ENCODE results near the gene EXOSC6. TPM values are rescaled to one million over a fixed set of nuclear protein-coding genes. Genes with fewer than 3 reads are reported as not detected.

EXOSC6 gene
- polyA plus RNA-seq, 1 donor from 2014 or later, result 56.6 TPM

GRCh38 chr16:70298988-70299938, 47.5 kb upstream of the EXOSC6 start, which contains the start of gene DDX19B:
DDX19B (plus strand) TSS chr16:70299186; CDS start chr16:70299298, 112 bp downstream.
- Histone ChIP-seq H2AFZ (ENCODE audit: low read depth, low read length) (peak within 1 kb of the TSS; percentile 95), H3K9me3 (ENCODE audit: low read length) (no peaks in the 10 kb centered on the region), H3F3A (ENCODE audit: insufficient read depth, low read length, poor library complexity, severe bottlenecking) (no peaks in the 10 kb centered on the region), H3K9ac (ENCODE audit: low read length) (peak within 1 kb of the TSS; percentile 98), H3K9me2 (ENCODE audit: insufficient read depth, low read length) (no peaks in the 10 kb centered on the region), H3K4me2 (ENCODE audit: low read length) (peak within 1 kb of the TSS; percentile 93), H4K20me1 (ENCODE audit: insufficient read depth) (no peaks in the 10 kb centered on the region), H3K36me3 (ENCODE audit: insufficient read depth, low read length) (no peaks in the 10 kb centered on the region), H3K27me3 (ENCODE audit: insufficient read depth, low read depth, low read length) (no peaks in the 10 kb centered on the region), H3K79me2 (replicated peaks; ENCODE audit: insufficient read depth, low read length) (peaks cover 47% of the 10 kb centered on the region), H3K27ac (ENCODE audit: low read length) (peak within 1 kb of the TSS; percentile 97), H3K4me3 (ENCODE audit: low read length) (peak within 1 kb of the TSS; percentile 84)
- peak; percentile 18 for TF ChIP-seq SMC3 (conservative IDR thresholded peaks at IDR 0.05; ENCODE audit: poor library complexity)
- peak; percentile 96 for TF ChIP-seq REST (IDR thresholded peaks at IDR 0.05; ENCODE audit: borderline replicate concordance)
- peak; percentile 91 for TF ChIP-seq POLR2AphosphoS5 (IDR thresholded peaks at IDR 0.05)
- TF ChIP-seq EP300 (conservative IDR thresholded peaks at IDR 0.05; ENCODE audit: poor library complexity, severe bottlenecking), result peak; percentile 62
- peak; percentile 94 for TF ChIP-seq TAF1 (IDR thresholded peaks at IDR 0.05; ENCODE audit: low read depth)
- peak; percentile 38 for TF ChIP-seq CTCF (IDR thresholded peaks at IDR 0.05; ENCODE audit: poor library complexity, severe bottlenecking)
- TF ChIP-seq EZH2 (IDR thresholded peaks at IDR 0.05; ENCODE audit: borderline replicate concordance, insufficient read depth, low read length, poor library complexity, severe bottlenecking), result no peak
- TF ChIP-seq MXI1 (conservative IDR thresholded peaks at IDR 0.05; ENCODE audit: poor library complexity, severe bottlenecking), result peak; percentile 70
- TF ChIP-seq RAD21 (conservative IDR thresholded peaks at IDR 0.05), result no peak

- Histone ChIP-seq H3K79me2 (replicated peaks; ENCODE audit: insufficient read depth, low read length) (peaks cover 23% of the 10 kb centered on the region), H3K27me3 (ENCODE audit: insufficient read depth, low read depth, low read length) (no peaks in the 10 kb centered on the region), H3K36me3 (ENCODE audit: insufficient read depth, low read length) (no peaks in the 10 kb centered on the region), H3K9me2 (ENCODE audit: insufficient read depth, low read length) (no peaks in the 10 kb centered on the region), H3K4me3 (ENCODE audit: low read length) (no peak overlapping the region), H3K9ac (ENCODE audit: low read length) (no peak overlapping the region), H3K27ac (ENCODE audit: low read length) (no peak overlapping the region), H3F3A (ENCODE audit: insufficient read depth, low read length, poor library complexity, severe bottlenecking) (no peaks in the 10 kb centered on the region), H2AFZ (ENCODE audit: low read depth, low read length) (no peak overlapping the region), H3K9me3 (ENCODE audit: low read length) (no peaks in the 10 kb centered on the region), H4K20me1 (ENCODE audit: insufficient read depth) (no peaks in the 10 kb centered on the region), H3K4me2 (ENCODE audit: low read length) (no peak overlapping the region)
- TF ChIP-seq MXI1 (conservative IDR thresholded peaks at IDR 0.05; ENCODE audit: poor library complexity, severe bottlenecking) (no peak), RAD21 (conservative IDR thresholded peaks at IDR 0.05) (no peak), TAF1 (IDR thresholded peaks at IDR 0.05; ENCODE audit: low read depth) (no peak), EZH2 (IDR thresholded peaks at IDR 0.05; ENCODE audit: borderline replicate concordance, insufficient read depth, low read length, poor library complexity, severe bottlenecking) (no peak), POLR2AphosphoS5 (IDR thresholded peaks at IDR 0.05) (no peak), REST (IDR thresholded peaks at IDR 0.05; ENCODE audit: borderline replicate concordance) (no peak), CTCF (IDR thresholded peaks at IDR 0.05; ENCODE audit: poor library complexity, severe bottlenecking) (no peak), EP300 (conservative IDR thresholded peaks at IDR 0.05; ENCODE audit: poor library complexity, severe bottlenecking) (no peak), SMC3 (conservative IDR thresholded peaks at IDR 0.05; ENCODE audit: poor library complexity) (no peak)
Observed at GRCh38 chr16:70295634-70296033, 43.9 kb upstream of the EXOSC6 start.
